ENCODE results near the gene PPDPF. TPM values are rescaled to one million over a fixed set of nuclear protein-coding genes. Genes with fewer than 3 reads are reported as not detected.

PPDPF gene
- polyA plus RNA-seq, 1 donor from 2014 or later: 95.1 TPM

DNA sequence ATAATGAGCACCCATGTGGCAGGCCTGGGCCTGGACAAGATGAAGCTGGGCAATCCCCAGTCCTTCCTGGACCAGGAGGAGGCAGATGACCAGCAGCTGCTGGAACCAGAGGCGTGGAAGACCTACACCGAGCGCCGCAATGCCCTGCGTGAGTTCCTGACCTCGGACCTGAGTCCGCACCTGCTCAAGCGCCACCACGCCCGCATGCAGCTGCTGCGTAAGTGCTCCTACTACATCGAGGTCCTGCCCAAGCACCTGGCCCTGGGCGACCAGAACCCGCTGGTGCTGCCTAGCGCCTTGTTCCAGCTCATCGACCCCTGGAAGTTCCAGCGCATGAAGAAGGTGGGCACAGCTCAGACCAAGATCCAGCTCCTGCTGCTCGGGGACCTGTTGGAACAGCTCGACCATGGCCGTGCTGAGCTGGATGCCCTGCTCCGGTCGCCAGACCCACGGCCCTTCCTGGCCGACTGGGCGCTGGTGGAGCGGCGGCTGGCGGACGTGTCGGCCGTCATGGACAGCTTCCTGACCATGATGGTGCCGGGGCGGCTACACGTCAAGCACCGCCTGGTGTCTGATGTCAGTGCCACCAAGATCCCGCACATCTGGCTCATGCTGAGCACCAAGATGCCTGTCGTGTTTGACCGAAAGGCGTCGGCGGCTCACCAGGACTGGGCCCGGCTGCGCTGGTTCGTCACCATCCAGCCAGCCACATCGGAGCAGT is 35.3 kb downstream of the PPDPF start:
- Histone ChIP-seq H3F3A (ENCODE audit: insufficient read depth, low read length, poor library complexity, severe bottlenecking) (no peaks in the 10 kb centered on the region), H3K9ac (ENCODE audit: low read length) (no peak overlapping the region), H3K27ac (ENCODE audit: low read length) (no peak overlapping the region), H2AFZ (ENCODE audit: low read depth, low read length) (no peak overlapping the region), H3K79me2 (replicated peaks; ENCODE audit: insufficient read depth, low read length) (no peaks in the 10 kb centered on the region), H3K4me2 (ENCODE audit: low read length) (no peak overlapping the region), H3K4me3 (ENCODE audit: low read length) (no peak overlapping the region), H3K27me3 (ENCODE audit: insufficient read depth, low read depth, low read length) (no peaks in the 10 kb centered on the region), H3K9me3 (ENCODE audit: low read length) (no peaks in the 10 kb centered on the region), H3K36me3 (ENCODE audit: insufficient read depth, low read length) (no peaks in the 10 kb centered on the region), H4K20me1 (ENCODE audit: insufficient read depth) (no peaks in the 10 kb centered on the region), H3K9me2 (ENCODE audit: insufficient read depth, low read length) (no peaks in the 10 kb centered on the region)
- TF ChIP-seq EZH2 (IDR thresholded peaks at IDR 0.05; ENCODE audit: borderline replicate concordance, insufficient read depth, low read length, poor library complexity, severe bottlenecking): no peak
- TF ChIP-seq, protein P1, sequence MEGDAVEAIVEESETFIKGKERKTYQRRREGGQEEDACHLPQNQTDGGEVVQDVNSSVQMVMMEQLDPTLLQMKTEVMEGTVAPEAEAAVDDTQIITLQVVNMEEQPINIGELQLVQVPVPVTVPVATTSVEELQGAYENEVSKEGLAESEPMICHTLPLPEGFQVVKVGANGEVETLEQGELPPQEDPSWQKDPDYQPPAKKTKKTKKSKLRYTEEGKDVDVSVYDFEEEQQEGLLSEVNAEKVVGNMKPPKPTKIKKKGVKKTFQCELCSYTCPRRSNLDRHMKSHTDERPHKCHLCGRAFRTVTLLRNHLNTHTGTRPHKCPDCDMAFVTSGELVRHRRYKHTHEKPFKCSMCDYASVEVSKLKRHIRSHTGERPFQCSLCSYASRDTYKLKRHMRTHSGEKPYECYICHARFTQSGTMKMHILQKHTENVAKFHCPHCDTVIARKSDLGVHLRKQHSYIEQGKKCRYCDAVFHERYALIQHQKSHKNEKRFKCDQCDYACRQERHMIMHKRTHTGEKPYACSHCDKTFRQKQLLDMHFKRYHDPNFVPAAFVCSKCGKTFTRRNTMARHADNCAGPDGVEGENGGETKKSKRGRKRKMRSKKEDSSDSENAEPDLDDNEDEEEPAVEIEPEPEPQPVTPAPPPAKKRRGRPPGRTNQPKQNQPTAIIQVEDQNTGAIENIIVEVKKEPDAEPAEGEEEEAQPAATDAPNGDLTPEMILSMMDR (IDR thresholded peaks at IDR 0.05; ENCODE audit: poor library complexity, severe bottlenecking): no peak
- TF ChIP-seq SMC3 (conservative IDR thresholded peaks at IDR 0.05; ENCODE audit: poor library complexity): no peak
- TF ChIP-seq EP300 (conservative IDR thresholded peaks at IDR 0.05; ENCODE audit: poor library complexity, severe bottlenecking): no peak
- no peak for TF ChIP-seq POLR2AphosphoS5 (IDR thresholded peaks at IDR 0.05)
- no peak for TF ChIP-seq TAF1 (IDR thresholded peaks at IDR 0.05; ENCODE audit: low read depth)
- no peak for TF ChIP-seq RAD21 (conservative IDR thresholded peaks at IDR 0.05)
- no peak for TF ChIP-seq MXI1 (conservative IDR thresholded peaks at IDR 0.05; ENCODE audit: poor library complexity, severe bottlenecking)
- TF ChIP-seq, protein P2, sequence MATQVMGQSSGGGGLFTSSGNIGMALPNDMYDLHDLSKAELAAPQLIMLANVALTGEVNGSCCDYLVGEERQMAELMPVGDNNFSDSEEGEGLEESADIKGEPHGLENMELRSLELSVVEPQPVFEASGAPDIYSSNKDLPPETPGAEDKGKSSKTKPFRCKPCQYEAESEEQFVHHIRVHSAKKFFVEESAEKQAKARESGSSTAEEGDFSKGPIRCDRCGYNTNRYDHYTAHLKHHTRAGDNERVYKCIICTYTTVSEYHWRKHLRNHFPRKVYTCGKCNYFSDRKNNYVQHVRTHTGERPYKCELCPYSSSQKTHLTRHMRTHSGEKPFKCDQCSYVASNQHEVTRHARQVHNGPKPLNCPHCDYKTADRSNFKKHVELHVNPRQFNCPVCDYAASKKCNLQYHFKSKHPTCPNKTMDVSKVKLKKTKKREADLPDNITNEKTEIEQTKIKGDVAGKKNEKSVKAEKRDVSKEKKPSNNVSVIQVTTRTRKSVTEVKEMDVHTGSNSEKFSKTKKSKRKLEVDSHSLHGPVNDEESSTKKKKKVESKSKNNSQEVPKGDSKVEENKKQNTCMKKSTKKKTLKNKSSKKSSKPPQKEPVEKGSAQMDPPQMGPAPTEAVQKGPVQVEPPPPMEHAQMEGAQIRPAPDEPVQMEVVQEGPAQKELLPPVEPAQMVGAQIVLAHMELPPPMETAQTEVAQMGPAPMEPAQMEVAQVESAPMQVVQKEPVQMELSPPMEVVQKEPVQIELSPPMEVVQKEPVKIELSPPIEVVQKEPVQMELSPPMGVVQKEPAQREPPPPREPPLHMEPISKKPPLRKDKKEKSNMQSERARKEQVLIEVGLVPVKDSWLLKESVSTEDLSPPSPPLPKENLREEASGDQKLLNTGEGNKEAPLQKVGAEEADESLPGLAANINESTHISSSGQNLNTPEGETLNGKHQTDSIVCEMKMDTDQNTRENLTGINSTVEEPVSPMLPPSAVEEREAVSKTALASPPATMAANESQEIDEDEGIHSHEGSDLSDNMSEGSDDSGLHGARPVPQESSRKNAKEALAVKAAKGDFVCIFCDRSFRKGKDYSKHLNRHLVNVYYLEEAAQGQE (IDR thresholded peaks at IDR 0.05; ENCODE audit: borderline replicate concordance): no peak

DNA sequence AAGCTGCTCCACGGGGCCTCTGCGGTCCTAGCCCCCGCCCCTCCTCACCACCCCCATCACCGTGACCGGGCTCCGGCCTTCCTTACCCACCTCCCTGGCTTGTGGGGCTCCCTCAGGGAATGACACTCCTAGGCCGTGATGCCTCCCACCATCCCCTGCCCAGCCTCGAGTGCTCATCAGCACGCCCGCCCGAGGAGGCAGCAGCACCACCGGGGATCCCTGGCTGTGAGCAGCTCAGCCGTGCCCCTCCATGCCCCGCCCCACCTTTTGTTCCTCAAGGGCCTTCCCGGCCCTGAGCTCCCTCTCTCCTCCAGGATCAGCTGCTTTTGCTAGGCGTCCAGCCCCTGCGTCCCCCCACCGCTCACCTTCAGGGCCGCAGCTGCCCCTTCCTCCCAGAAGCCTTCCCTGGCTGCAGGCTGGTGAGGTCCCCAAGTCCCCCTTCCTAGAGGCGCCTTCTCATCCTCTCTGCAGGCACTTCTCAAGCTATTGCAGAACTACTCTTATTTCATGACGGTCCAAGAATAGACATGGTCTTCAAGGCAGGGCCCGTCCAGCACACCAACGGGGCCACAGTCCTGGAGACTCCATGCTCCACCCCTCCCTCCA is 36.4 kb downstream of the PPDPF start:
- Histone ChIP-seq H3K9me2 (ENCODE audit: insufficient read depth, low read length) (no peaks in the 10 kb centered on the region), H3K27me3 (ENCODE audit: insufficient read depth, low read depth, low read length) (no peaks in the 10 kb centered on the region), H3K4me2 (ENCODE audit: low read length) (no peak overlapping the region), H3K36me3 (ENCODE audit: insufficient read depth, low read length) (no peaks in the 10 kb centered on the region), H3K9me3 (ENCODE audit: low read length) (no peaks in the 10 kb centered on the region), H3K9ac (ENCODE audit: low read length) (no peak overlapping the region), H3K4me3 (ENCODE audit: low read length) (no peak overlapping the region), H4K20me1 (ENCODE audit: insufficient read depth) (no peaks in the 10 kb centered on the region), H3K27ac (ENCODE audit: low read length) (no peak overlapping the region), H3K79me2 (replicated peaks; ENCODE audit: insufficient read depth, low read length) (no peaks in the 10 kb centered on the region), H3F3A (ENCODE audit: insufficient read depth, low read length, poor library complexity, severe bottlenecking) (no peaks in the 10 kb centered on the region), H2AFZ (ENCODE audit: low read depth, low read length) (no peak overlapping the region)
- TF ChIP-seq RAD21 (conservative IDR thresholded peaks at IDR 0.05): no peak
- no peak for TF ChIP-seq MXI1 (conservative IDR thresholded peaks at IDR 0.05; ENCODE audit: poor library complexity, severe bottlenecking)
- no peak for TF ChIP-seq TAF1 (IDR thresholded peaks at IDR 0.05; ENCODE audit: low read depth)
